Urinary bladder (tissue), 4 donors: Measurements from ENCODE around the gene TNS3. TPM values are rescaled to one million over a fixed set of nuclear protein-coding genes. Genes with fewer than 3 reads are reported as not detected.
"Not testable (repeated sequence)": the region's sequence is repeated elsewhere in the genome, so short reads cannot be mapped to it uniquely, and the experiment has no call there.

Experiments
- DNase-seq: peaks from one replicate; pipeline ENCODE4 v3.0.0-alpha.2; 2015; ENCODE audit errors: extremely low spot score
- H3K27ac ChIP-seq: one replicate; pipeline ENCODE4 v1.5.1; 2013; ENCODE audit warnings: low read depth, mild to moderate bottlenecking, moderate library complexity
- H3K36me3 ChIP-seq: one replicate; pipeline ENCODE4 v1.6.1; 2013; ENCODE audit warnings: mild to moderate bottlenecking, moderate library complexity; ENCODE audit not compliant: insufficient read depth
- H3K4me1 ChIP-seq: one replicate; pipeline ENCODE4 v1.6.1; 2013; ENCODE audit warnings: mild to moderate bottlenecking, moderate library complexity; ENCODE audit not compliant: insufficient read depth
- H3K4me3 ChIP-seq: one replicate; pipeline ENCODE4 v1.5.1; 2013; ENCODE audit warnings: low read depth, low read length
- WGBS: extraction: QIAGEN DNeasy Blood & Tissue Kit; methylation state at CpG from one replicate; pipeline ENCODE4 v1.1.7; 2013; 5-methylcytosine and 5-hydroxymethylcytosine counted together
- polyA plus RNA-seq: library from polyadenylated mRNA; stranded (reverse); fragments of 200-250 nt; gene quantifications from one replicate; pipeline ENCODE4 v1.2.3, GENCODE V29; 2013
- total RNA-seq: library from RNA; depleted of rRNA; stranded (reverse); fragments of >200 nt; gene quantifications from one replicate; pipeline ENCODE4 v1.2.3, GENCODE V29; 2014
- donor health status: healthy with polysubstance abuse.
- donor health status: healthy.

TNS3 gene
- total and polyA plus RNA-seq, 2 donors, result 15.5 to 71.3 TPM

DNA sequence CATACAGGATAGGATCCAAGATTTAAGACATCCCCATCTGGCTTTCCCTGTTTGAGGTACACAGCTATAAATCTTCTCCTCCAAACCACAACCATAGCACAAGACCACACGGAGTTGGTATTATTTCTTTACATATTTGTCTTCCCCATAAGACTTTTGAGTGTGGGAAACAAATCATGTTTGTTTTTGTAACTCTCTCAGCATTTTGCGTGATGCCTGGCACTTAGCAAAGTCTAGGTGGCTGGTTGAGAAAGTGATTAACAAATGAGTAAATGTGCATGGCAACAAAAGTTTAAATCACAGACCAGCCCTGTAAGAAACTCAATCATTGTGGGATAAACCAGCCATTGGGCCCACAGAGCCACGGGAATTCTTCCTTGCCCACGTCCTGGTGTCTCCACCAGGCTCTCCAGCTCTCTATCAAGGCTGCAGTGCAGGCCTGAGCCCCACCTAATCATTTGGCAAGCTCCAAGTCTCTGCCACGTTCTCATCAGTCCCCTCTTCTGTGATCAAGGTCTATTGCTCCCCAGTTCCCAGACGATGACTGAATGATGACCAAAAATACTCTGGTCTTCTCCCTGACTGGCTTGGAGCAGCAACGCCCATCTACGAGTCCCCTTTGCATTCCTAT lies 317.8 kb downstream of the TNS3 start:
- Histone ChIP-seq H3K27ac (no peak overlapping the region), H3K4me3 (no peak overlapping the region), H3K36me3 (no peaks in the 10 kb centered on the region), H3K4me1 (no peaks in the 10 kb centered on the region)
- 78% methylated on average over 8 of the region's 8 CpGs for WGBS
- DNase-seq, result no peak

DNA sequence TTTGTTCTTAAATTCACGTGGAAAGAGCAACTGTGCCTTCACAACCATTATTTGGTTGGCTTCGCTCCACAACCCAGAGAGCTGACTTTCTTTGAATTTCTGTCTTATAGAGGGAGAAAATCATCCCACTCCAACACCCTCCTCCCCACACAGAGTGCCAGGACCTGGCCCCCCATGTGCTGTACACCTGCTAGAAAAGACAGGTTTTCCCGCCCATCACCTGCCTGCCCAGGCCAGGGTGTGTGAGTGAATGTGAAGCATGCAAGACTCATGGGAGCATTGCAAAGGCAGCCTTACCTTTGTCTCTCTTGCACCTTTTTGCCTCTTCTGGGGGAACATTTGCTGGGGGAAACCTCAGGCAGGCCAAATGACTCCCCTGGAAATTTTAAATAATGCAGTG lies 319.0 kb downstream of the TNS3 start:
- H3K4me3 ChIP-seq, result no peak overlapping the region
- no peak overlapping the region for H3K27ac ChIP-seq
- DNase-seq, result no peak
- no peaks in the 10 kb centered on the region for H3K36me3 ChIP-seq
- WGBS, result 93% methylated on average over 3 of the region's 3 CpGs
- H3K4me1 ChIP-seq, result no peaks in the 10 kb centered on the region

DNA sequence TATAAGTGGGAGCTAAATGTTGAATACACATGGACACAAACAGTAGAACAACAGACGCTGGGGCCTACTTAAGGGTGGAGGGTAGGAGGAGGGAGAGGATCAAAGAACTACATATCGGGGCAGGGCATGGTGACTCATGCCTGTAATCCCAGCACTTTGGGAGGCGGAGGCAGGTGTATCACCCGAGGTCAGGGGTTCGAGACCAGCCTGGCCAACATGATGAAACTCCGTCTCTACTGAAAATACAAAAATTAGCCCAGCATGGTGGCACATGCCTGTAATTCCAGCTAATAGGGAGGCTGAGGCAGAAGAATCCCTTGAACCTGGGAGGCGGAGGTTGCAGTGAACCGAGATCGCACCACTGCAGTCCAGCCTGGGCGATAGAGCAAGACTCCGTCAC lies 319.8 kb downstream of the TNS3 start:
- 96% methylated on average over 11 of the region's 11 CpGs for WGBS
- H3K36me3 ChIP-seq, H3K4me3 ChIP-seq, H3K4me1 ChIP-seq, DNase-seq, H3K27ac ChIP-seq: not testable (repeated sequence)

DNA sequence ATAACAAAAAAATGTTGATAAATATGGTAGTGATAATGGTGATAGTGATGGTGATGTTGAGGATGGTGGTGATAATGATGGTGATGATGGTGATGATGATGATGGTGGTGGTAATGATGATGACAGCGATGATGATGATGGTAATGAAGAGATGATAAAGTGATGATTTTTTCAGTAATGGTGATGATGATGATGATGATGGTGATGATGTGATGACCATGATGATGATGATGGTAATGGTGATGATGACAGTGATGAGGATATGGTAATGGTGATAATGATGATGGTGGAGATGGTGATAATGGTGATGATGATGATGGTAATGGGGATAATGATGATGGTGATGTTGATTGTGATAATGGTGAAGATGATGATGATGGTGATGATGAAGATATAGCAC lies 321.6 kb downstream of the TNS3 start:
- Histone ChIP-seq H3K4me1 (no peaks in the 10 kb centered on the region), H3K4me3 (no peak overlapping the region), H3K27ac (no peak overlapping the region), H3K36me3 (no peaks in the 10 kb centered on the region)
- DNase-seq, result no peak
- 98% methylated on average over 1 of the region's 1 CpG for WGBS

DNA sequence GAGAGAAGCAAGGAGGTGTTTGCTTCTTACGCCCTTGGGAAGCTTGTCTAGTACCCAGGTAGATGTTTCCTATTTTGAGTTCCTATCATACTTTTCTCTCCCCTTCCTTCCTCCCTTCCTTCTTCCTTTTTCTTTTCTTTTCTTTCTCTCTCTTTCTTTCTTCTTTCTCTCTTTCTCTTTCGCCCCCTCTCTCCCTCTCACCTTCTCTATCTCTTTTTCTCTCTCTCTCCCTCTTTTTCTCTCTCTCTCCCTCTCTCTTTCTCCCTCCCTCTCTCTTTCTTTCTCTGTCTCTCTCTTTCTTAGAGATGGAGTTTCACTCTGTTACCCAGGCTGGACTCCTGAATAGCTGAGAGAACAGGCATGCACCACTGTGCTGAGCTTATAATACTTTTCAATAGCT lies 322.2 kb downstream of the TNS3 start:
- H3K27ac ChIP-seq, result no peak overlapping the region
- no peaks in the 10 kb centered on the region for H3K4me1 ChIP-seq
- H3K36me3 ChIP-seq, result no peaks in the 10 kb centered on the region
- WGBS, result 97% methylated on average over 2 of the region's 2 CpGs
- no peak overlapping the region for H3K4me3 ChIP-seq
- no peak for DNase-seq

DNA sequence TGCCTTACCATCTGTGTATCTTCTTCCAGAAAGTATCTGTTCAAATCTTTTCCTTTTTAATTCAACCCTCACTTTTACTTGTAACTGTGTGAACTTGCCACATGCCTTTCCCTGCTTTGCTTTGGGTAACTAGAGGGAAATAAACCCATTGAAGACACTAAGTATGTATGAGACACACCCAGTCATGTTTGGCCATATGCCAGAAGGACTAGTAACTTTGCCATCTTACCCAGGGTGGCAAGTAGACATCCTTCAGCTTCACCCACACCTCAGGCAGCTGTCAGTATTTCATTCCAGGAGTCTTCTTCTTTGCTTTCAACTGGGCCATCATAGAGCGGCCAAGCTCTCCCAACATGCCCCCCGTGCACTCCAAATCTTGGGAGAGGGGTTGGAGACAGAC lies 323.1 kb downstream of the TNS3 start:
- 100% methylated on average over 2 of the region's 2 CpGs for WGBS
- no peak for DNase-seq
- H3K4me1 ChIP-seq, result no peaks in the 10 kb centered on the region
- no peaks in the 10 kb centered on the region for H3K36me3 ChIP-seq
- H3K4me3 ChIP-seq, result no peak overlapping the region
- no peak overlapping the region for H3K27ac ChIP-seq

DNA sequence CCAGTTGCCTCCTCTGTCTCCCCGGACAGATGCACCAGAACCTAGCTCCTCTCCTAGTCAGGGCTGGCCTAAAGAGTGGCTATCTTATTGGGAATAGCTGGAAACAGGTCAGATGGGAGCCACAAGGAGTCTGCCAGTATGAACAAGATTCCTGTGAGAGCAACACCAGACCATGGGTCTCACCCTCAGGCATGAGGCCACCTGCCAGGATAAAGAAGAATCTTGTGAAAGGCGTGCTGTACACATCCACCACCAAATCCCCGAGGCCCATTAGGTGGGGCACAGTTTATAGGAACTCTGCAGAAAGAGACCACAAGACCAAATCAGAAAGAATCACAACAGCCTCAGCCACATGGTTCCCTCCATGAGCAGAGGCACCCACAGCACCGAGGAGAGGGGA lies 325.9 kb downstream of the TNS3 start:
- 57% methylated on average over 4 of the region's 4 CpGs for WGBS
- Histone ChIP-seq H3K27ac (no peak overlapping the region), H3K36me3 (no peaks in the 10 kb centered on the region), H3K4me3 (no peak overlapping the region), H3K4me1 (no peaks in the 10 kb centered on the region)
- no peak for DNase-seq

DNA sequence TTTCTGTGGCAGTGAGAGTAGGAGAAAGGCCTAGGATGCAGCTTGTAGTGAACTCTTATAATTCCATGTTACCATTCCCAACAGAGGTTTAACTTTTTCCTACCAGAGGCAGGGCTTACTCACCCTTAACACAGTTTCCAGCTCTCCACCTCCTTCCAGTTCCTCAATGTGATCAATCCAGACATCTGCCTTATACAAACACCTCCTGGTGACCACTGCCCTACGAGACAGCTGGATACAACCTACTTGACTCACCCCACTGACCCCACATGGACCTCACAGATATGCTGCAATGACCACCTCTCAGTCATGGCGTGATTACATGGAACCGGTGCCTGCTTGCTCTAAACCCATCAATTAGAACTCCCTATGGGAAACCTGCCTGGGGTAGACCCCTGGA lies 326.5 kb downstream of the TNS3 start:
- no peak for DNase-seq
- H3K27ac ChIP-seq, result no peak overlapping the region
- H3K36me3 ChIP-seq, result no peaks in the 10 kb centered on the region
- H3K4me1 ChIP-seq, result no peaks in the 10 kb centered on the region
- no peak overlapping the region for H3K4me3 ChIP-seq
- 92% methylated on average over 3 of the region's 3 CpGs for WGBS

DNA sequence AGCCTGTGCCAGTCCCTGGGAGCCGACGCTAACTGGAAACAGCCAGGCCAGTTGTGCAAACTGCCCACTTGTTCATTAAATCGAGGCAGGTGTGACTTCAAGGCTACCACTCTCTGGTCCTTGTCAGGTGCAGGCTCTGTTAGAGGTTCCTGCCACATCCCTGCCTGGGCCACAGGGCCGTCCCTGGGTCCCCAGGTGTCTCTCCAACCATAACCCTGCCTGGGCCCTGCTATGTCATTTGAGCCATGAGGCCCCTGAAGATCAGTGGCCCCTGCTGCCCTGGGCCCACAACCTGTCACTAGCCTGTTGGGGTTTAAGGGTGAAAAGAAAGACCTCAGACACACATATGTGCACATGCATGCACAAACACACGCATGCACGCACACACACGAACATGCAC lies 326.9 kb downstream of the TNS3 start:
- Histone ChIP-seq H3K36me3 (no peaks in the 10 kb centered on the region), H3K4me1 (no peaks in the 10 kb centered on the region), H3K27ac (no peak overlapping the region), H3K4me3 (no peak overlapping the region)
- DNase-seq, result no peak
- WGBS, result 80% methylated on average over 7 of the region's 7 CpGs

DNA sequence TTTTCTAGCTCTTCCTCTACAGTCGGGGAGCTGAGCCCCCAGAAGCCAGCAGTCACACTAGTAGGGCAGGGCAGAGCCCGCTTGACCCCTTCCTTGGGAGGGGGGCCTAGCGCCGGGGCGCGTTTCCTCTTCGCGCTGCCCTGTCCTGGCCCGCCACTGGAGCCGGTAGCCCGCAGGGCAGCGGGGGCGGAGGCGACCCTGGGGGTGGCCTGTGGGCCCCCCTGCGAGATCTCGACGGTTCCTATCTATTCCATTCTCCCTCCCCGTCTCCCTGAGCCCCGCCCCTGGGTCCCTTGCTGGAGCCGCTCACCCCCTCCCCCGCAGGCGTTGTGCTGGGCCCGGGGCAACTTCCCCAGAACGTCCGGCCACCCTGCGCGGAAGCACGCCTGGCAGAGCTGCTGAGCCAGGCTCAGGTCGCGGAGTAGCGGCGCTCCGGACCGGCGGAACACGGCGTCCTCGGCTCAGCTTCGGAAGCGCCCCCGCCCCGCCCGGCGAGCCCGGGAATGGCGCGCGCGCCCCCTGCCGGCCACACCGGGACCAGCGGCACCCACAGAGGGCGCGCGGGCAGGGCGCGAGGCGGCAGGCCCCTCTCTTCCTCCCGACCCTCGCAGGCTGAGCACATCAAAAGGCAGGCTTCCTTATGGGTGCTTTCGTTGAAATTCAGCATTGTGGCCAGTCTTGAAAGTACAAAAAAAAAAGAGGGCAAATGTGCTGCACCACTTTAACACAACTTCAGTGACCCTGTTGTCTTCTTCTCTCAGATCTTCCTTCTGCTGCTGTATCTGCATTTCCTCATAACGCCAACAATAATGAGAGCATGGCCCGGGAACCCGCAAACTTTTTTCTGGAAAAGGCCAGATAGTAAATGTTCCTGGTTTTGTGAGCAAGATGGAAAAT lies 327.6 kb downstream of the TNS3 start:
- Histone ChIP-seq H3K36me3 (no peaks in the 10 kb centered on the region), H3K4me3 (peak overlapping the region; percentile 47), H3K4me1 (no peaks in the 10 kb centered on the region), H3K27ac (peak overlapping the region; percentile 79)
- WGBS, result 1% methylated on average over 64 of the region's 64 CpGs
- no peak for DNase-seq

DNA sequence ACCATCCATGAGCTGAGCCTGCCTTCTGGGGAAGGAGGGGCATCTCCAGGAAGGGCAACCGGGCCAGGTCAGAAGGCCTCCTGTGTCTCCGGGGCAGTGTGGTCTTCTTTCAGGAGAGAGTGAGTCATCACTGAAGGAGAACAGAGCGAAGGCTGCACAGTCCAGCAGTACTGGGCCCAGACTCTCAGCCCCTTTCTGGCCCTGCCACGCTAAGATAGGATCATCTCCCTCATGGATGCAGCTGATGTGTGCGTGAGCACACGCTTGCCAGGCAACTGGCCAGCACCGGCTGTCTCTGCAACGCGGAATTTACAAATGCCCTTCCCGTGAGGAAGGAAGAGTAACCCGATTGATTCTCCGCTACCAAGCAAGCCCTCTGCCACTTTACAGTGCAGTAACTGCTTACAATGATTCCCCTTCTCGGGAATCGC lies 328.2 kb downstream of the TNS3 start:
- Histone ChIP-seq H3K4me1 (no peaks in the 10 kb centered on the region), H3K4me3 (peak overlapping the region; percentile 47), H3K36me3 (no peaks in the 10 kb centered on the region), H3K27ac (peak overlapping the region; percentile 79)
- WGBS, result 3% methylated on average over 14 of the region's 14 CpGs
- no peak for DNase-seq

DNA sequence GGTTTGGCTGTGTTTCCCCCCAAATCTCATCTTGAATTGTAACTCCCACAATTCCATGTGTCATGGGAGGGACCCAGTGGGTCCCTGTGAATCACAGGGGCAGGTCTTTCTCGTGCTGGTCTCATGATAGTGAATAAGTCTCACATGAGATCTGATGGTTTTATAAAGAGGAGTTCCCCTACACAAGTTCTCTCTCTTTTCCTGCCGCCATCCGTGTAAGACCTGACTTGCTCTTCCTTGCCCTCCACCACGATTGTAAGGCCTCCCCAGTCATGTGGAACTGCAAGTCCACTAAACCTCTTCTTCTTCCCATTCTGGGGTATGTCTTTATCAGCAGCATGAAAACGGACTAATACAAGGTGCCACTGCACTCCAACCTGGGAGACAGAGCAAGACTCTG lies 329.2 kb downstream of the TNS3 start:
- Histone ChIP-seq H3K36me3 (no peaks in the 10 kb centered on the region), H3K4me3 (no peak overlapping the region), H3K27ac (no peak overlapping the region), H3K4me1 (no peaks in the 10 kb centered on the region)
- no peak for DNase-seq
- 98% methylated on average over 5 of the region's 5 CpGs for WGBS

DNA sequence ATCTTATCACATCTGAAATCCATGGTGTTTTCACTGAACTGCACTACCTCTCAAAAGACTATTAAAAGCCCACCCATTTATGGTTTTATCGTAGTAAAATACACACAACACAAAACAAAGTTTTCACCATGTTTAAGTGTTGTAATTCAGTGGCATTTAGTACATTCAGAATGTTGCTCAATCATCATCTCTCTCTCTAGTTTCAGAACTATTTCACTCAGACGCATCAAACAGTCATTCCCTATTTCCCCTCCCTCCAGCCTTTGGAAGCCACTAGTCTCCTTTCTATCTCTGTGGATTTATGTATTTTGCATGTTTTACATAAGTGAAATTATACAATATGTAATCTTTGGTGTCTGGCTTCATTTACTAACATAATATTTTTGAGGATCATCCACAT lies 332.6 kb downstream of the TNS3 start:
- H3K4me1 ChIP-seq, result no peaks in the 10 kb centered on the region
- no peak overlapping the region for H3K27ac ChIP-seq
- H3K36me3 ChIP-seq, result no peaks in the 10 kb centered on the region
- no peak overlapping the region for H3K4me3 ChIP-seq
- WGBS, result 94% methylated on average over 2 of the region's 2 CpGs
- DNase-seq, result no peak

DNA sequence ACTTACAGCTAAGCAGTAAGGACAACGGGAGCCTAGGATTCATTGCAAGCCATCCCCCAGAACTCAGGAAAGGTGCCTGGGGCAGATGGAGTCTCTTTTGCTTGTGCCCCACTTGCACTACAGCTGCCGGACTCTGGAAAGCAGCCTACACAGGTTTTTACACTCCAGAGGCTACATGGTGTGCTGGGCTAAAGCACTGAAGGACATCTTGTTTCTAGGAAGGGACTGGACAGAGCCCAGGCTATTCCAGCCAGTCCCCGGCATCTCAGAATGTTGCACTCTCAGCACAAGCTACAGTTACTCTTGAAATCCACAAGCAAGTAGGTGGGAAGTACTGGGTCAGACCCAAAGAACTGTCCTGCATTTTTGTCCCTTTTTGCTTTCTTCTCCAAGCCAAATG lies 333.1 kb downstream of the TNS3 start:
- Histone ChIP-seq H3K4me1 (no peaks in the 10 kb centered on the region), H3K4me3 (no peak overlapping the region), H3K27ac (no peak overlapping the region), H3K36me3 (no peaks in the 10 kb centered on the region)
- no peak for DNase-seq
- whole genome bisulfite sequencing, result 80% methylated on average over 3 of the region's 3 CpGs
